Left colon (tissue), 2 donors: ENCODE results near the gene STMN3. TPM values are rescaled to one million over a fixed set of nuclear protein-coding genes. Genes with fewer than 3 reads are reported as not detected.
"Not testable (repeated sequence)": the region's sequence is repeated elsewhere in the genome, so short reads cannot be mapped to it uniquely, and the experiment has no call there.

Experiments
- ATAC-seq: fragments of 200-7000 bp; cut with Tn5 transposase; one replicate; pipeline ENCODE4 v1.9.1; 2020; ENCODE audit warnings: mild to moderate bottlenecking, moderate library complexity
- DNase-seq, 2 donors: peaks; one replicate each; pipeline ENCODE4 v3.0.0-alpha.2; 2020
- intact Hi-C, 2 donors: fragments of 100-400 bp; cut with DNase I in 1 of 2; cut with micrococcal nuclease in 1 of 2; formaldehyde crosslinking; loops; one replicate each; pipeline versions ENCODE4 v1.11.2 to v1.14.0; 2022; cut with DNase I, micrococcal nuclease
- total RNA-seq, 2 donors: library from RNA; stranded (reverse); fragmentation: NEBNext Ultra II Directional; extraction: Animal tissue kit (Norgen Biotek cat#: 25700); gene quantifications; one replicate each; pipeline ENCODE4 v1.2.1, GENCODE V29; 2021
- donor health status: DM: no; HTN: no; CAD: no.
- donor health status: DM: yes; HTN: yes; CAD: no.

The STMN3 gene
- total RNA-seq, 2 donors from 2014 or later: 2.9 to 5.5 TPM

DNA sequence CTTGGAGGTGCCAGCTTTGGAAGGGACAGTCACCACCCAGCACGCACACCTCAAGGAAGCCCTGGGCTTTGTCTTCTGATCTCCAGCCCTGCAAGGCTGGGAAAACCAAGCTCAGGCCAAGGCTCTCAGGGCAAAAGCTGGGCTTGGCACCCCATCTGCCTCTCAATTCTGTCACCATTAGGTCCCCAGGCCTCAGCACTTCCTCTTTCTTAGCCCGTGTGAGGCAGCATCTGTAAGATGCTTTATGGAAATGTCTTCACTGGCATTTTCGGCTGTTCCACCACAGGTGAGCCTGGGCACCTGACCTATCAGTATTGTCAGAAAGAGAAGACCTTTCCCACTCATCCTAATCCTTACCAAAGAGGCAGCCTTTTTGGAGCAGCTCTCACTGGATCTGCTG, 50.9 kb downstream of the STMN3 start:
- ATAC-seq (no peak), DNase-seq (no peak)
- intact Hi-C loops: no loop called here

DNA sequence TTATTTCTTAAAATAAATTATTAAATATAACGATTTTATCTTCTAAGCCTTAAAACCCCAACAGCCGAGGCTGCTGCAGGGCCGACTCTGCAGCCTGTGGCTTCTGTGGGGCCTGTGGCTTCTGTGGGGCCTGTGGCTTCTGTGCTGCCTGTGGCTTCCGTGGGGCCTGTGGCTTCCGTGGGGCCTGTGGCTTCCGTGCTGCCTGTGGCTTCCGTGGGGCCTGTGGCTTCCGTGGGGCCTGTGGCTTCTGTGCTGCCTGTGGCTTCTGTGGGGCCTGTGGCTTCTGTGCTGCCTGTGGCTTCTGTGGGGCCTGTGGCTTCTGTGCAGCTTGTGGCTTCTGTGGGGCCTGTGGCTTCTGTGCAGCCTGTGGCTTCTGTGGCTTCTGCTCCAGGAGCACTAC, 51.5 kb downstream of the STMN3 start:
- intact Hi-C loops, ATAC-seq, DNase-seq: not testable (repeated sequence)

DNA sequence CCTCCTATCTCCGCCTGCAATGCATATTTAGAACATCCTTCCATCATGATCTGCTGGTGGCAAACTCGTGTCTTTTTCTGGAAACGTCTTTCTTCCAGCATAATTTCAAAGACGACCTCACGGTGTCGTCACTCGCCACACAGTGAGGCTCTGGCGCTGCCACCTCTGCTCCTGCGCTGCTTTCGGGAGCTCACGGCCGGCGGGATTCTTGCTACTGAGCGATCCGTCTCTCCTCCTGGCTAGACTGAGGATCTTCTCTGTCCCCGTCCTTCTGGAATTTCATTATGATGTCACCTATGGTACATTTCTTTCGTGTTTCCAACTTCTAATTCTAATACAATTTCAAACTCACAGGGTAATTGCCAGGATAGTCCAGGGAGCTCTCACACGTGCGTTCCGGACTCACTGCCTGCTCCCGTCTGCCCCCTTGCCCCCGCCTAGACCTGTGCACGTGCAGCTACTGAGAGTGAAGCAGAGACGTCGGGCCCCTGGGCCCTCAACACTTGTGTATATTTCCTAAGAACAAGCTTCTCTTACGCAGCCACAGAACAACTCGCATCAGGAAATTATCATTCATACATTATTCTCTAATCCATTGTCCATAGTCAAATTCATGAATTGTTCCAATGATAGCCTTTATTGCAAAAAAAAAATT, 53.7 kb downstream of the STMN3 start:
- DNase-seq (no peak), ATAC-seq (no peak)
- intact Hi-C loops: no loop called here

DNA sequence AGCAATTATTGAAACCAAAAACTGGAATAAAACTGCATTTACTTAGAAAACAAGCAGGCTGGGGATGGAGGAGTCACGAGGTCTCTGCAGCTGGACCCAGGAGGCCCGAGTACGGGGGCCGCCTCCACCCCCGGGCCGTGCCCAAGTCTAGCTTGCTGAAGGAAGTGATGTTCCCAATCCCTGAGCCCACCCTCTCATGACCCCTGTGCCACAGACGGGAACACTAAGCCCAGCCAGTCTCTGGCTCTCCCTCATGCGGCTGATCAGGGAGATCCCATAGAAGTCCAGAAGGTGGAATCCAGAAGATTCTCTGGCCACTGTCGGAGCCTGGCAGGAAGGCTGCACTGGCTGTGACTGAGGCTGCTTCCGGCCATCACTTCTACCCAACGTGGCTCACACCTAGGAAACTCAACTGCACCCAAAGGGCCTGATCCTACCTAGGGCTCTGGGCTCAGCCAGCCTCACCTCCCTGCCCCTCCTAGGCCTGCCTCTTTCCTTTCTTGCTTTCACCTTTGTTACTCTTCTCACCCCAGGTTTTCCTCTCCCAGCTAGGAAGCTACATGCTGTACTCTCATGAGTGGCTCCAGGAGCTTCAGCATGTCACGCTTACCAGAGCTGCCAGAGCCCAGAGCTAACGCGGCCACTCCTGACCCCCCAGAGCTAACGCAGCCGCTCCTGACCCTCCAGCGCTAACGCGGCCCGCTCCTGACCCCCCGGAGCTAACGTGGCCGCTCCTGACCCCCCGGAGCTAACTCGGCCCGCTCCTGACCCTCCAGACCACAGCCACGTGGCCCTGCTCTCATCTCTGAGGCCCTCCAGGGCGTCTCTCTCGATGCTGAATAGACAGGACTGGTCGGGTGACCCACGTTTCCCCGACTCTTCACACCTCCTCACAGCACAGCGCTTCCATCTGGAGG, 54.5 kb downstream of the STMN3 start:
- ATAC-seq (no peak), DNase-seq (no peak)
- intact Hi-C loops: no loop called here

DNA sequence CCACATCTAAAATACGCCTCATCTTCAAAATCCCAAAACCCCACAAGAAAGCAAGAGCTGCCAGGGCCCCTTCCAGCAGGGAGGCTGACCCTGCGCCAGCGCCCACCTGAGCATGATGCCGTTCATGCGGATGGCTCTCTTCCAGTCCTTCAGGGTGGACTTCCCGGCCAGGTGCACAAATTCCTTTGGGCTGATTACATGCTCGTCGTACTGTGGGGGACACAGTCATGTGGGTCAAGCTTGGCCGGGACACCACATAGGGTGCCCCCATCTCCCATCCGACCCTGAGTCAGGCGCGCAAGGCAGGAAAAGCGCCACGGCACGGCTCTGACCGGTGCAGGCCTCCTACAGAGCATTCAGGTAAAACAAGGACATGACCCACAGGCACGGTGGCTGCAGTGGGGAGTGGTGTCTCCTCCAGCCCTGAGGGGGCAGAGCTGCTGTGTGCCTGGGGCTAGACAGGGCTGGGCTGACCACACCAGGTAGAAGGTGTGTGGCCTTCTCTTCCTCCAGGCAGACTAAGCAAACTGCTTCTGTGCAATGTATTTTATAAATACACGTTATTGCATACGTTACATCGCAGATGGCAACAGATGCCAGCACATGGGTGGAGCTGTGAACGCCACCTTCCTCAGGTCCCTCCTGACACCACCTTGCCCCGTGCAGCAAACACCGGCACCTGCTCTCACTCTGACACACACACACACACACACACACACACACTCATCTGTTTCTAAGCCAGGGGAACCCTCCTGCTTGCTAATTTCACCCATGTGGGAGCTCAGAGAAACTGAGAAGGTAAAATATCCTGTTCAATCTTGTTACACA, 55.4 kb downstream of the STMN3 start:
- no peak for DNase-seq
- ATAC-seq: no peak
- intact Hi-C loops: no loop called here

DNA sequence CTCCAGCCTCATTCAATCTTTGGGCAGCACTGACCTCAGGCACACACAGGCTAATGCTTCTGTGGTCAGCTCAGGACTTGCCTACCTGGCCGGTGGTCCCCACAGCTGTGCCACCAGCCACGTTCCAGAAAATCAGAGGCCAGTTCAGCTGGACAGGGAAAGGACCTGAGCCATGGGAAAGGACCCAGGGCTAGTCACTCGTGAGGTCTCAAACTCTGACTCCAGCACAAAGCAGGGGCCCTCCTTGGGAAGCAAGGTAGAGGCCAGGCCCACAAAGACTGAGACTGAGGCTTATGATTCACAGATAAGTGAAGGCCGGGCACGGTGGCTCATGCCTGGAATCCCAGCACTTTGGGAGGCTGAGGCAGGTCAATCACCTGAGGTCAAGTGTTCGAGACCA, 56.8 kb downstream of the STMN3 start:
- intact Hi-C loops: no loop called here
- ATAC-seq (no peak), DNase-seq (no peak)

DNA sequence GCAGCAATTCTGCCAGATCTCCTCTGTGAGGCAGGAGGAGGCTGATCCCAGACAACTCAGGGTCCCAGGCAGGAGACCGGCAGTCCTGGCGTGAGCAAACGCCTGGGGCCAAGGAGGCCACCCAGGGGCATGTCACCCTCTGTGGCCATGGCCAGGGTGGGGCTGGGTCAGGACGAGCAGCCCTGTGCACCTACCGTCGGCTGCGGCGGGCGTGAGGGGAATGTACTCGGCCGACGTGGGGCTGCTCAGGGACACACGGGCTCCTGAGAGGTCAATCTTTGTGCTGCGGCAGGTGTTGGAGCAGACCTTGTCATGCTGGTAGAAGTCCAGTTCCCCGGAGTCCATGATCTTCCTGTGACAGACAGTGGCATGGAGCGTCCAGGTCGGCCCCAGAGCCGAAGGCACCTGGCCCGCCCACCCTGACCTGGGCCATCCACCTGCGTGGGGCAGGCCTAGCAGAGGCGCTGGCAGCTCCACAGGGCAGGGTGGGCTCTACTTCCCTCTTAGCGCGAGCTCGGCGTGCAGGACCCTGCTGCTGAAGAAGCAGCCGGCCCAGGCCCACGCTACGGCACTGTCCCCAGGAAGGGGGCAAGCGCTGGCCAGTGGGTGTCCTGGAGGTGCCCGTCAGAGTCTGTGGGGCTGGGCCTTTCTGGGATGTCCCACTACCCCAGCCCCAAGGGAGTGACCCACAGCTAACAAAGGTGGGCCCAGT, 57.7 kb downstream of the STMN3 start:
- intact Hi-C loops: no loop called here
- no peak for DNase-seq
- no peak for ATAC-seq

DNA sequence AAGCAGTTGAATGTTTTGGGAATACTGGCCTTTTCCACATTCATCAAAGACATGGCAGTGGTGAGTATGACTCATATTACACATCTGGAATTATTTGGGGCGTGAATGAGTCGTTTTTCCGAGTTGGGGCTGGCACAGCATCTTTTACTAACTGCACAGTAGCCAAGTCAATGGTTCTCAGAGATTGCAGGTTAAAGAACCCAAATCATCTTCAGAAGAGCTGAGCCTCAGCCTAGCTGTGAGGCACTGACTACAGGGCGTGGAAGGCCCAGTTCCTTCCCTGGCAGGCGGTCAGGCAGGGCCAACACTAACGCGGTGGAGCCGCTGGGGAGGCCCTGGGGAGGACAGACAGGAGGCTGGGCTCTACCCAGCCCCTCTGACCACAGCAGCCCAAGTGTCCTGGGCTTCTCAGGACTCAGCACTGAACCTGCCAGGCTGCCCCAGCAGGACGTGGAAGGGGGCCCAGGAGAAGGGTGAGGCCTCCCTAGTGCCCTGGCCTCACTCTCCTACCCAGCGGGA, 59.1 kb downstream of the STMN3 start:
- DNase-seq: no peak
- intact Hi-C loops: no loop called here
- no peak for ATAC-seq

DNA sequence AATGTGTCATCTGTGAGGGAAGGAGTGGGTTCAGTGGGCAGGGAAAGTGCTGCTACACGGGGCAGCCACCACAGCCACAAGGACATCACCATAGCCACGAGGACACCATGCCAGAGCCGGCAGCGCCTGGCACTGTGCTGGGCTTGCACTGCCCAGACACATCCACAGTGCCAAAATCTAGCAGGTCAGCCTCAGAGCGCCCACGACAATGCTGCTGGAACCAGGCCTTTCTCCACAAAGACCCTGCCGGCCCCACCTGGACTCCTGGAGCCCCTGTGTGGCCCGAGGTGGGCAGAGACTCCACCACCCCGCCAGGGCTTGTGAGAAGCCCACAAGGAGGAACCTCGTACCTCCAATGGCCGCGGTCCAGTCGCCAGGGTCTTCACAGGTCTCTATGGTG, 60.6 kb downstream of the STMN3 start:
- ATAC-seq: no peak
- intact Hi-C loops: no loop called here
- DNase-seq: no peak

DNA sequence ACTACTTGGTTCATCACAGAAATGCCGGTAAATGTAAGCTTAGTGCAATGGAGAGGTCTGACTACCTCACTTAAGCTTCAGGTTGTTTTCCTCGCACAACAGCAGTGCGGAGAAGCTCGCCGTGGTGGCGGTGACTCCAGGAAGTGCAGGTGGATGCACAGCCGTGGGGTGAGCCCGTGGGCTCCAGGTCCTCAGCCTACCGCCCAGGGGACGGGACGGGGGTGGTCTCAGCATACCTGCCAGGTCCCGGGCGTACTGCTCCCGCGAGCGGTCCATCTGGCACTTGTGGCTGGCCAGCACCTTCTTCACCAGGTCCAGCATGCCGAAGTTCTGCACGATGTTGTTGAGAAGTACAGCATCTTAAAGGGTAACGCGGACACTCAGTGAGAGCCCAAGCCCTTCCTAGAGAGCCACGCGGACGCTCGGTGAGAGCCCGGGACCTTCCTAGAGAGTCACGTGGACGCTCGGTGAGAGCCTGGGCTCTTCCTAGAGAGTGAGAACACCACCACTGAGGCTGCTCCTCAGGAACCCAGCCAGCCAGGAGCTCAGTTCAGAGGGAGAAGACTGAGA, 61.4 kb downstream of the STMN3 start:
- DNase-seq (no peak), ATAC-seq (no peak)
- intact Hi-C loops: no loop called here

DNA sequence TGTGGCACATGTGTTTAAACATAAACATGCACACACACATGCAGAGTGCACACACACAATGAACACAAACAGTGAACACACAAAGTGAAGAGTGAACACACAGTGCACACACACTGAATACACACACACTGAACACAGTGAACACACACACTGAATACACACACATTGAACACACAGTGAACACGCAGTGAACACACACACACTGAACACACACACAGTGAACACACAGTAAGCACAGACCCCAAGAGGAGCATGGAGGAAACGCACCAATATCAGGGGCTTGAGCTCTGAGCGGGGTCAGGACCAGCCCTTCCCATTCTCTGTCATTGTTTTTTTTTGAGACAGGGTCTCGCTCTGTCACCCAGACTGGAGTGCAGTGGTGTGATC, 62.1 kb downstream of the STMN3 start:
- DNase-seq: no peak
- ATAC-seq: no peak
- intact Hi-C loops: no loop called here

DNA sequence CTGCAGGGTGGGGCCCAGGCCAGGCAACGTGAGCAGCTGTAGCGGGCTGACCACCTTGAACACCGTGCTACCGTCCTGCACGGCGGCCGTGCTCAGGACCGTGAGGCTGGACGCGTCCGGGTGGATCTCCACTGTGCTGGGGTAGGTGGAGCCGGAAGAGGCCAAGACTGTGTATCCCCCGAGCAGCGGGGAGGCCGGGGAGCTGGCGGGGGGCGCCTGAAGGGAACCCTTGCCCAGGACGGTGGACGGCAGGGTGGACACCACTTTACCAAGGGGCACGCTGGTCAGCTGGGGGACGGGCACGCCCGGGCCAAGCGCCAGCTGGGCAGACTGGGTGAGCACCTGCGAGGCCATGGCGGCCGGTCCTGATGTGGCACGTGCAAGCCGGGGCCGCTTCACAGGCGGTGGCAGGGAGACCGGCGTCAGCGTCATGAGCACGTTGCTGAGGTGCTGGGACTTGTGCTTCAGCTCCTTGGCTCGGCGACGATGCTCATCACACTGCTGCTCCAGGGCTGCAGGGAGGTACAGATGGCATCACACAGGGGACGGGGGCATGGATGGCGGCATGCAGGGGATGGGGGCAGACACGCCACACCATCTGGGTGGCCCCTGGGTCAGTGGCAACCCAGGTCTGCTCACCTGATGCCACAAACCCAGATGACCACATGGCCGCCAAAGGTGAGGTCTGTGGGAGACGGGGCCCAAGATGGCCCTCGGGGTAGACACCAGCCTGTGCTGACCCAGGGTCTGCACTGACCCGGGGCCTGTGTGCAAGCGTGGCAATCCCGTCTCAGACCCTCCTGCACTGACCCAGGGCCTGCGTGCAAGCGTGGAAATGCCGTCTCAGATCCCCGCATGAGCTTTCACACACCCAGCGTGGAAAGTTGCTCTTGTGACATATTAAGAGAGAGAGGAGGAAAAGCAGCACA, 62.7 kb downstream of the STMN3 start:
- intact Hi-C loops: no loop called here
- DNase-seq (no peak), ATAC-seq (no peak)

Other genes starting within 250 kb of the STMN3 start
- gene KCNQ2, start 180.8 kb downstream of the STMN3 start, total RNA-seq: under 1 TPM; 0.21 to 0.28 TPM
- gene EEF1A2, start 154.3 kb downstream of the STMN3 start, total RNA-seq: 1 to 10 TPM; 1.3 to 1.8 TPM
- gene PPDPF, start 132.7 kb downstream of the STMN3 start, total RNA-seq: 100 to 1,000 TPM; 554 to 564 TPM
- 100 to 1,000 TPM in 1 of 2 donors, 10 to 100 TPM in 1; 85.7 to 117 TPM for gene PTK6, start 116.0 kb downstream of the STMN3 start, total RNA-seq
- 1 to 10 TPM; 2.4 to 4.6 TPM for gene SRMS, start 105.7 kb downstream of the STMN3 start, total RNA-seq
- gene FNDC11, start 99.3 kb downstream of the STMN3 start, total RNA-seq: under 1 TPM in 1 of 2 donors, not detected in 1; 0.42 TPM
- gene HELZ2, start 79.2 kb downstream of the STMN3 start, total RNA-seq: 10 to 100 TPM; 39.2 to 43.0 TPM
- 10 to 100 TPM in 1 of 2 donors, 1 to 10 TPM in 1; 9.7 to 11.6 TPM for gene GMEB2, start 26.3 kb downstream of the STMN3 start, total RNA-seq
- 10 to 100 TPM; 16.9 to 34.6 TPM for gene RTEL1, start 4.9 kb upstream of the STMN3 start, total RNA-seq
- gene TNFRSF6B, start 43.2 kb upstream of the STMN3 start, total RNA-seq: 1 to 10 TPM in 1 of 2 donors, not detected in 1; 8.9 TPM
- gene ARFRP1, start 54.6 kb upstream of the STMN3 start, total RNA-seq: 10 to 100 TPM; 52.2 to 69.5 TPM
- gene ZGPAT, start 54.6 kb upstream of the STMN3 start, total RNA-seq: 10 to 100 TPM; 31.4 to 32.4 TPM
- gene LIME1, start 83.2 kb upstream of the STMN3 start, total RNA-seq: 10 to 100 TPM; 11.1 to 13.4 TPM
- 10 to 100 TPM; 41.2 to 48.0 TPM for gene SLC2A4RG, start 86.4 kb upstream of the STMN3 start, total RNA-seq
- 1 to 10 TPM; 3.0 to 5.6 TPM for gene ZBTB46, start 177.8 kb upstream of the STMN3 start, total RNA-seq
- gene ABHD16B, start 208.1 kb upstream of the STMN3 start, total RNA-seq: not detected
- gene TPD52L2, start 211.8 kb upstream of the STMN3 start, total RNA-seq: 10 to 100 TPM; 49.5 to 58.5 TPM
- 10 to 100 TPM; 55.3 to 79.4 TPM for gene DNAJC5, start 241.7 kb upstream of the STMN3 start, total RNA-seq